Loucy (cell line): ENCODE results near the gene PLPP3.
"Not testable (repeated sequence)": the region's sequence is repeated elsewhere in the genome, so short reads cannot be mapped to it uniquely, and the experiment has no call there.

ENCODE experiments used
- CTCF ChIP-seq: fragments of 200-600 bp; sonication (generic); conservative IDR thresholded peaks from 2 replicates; pipeline ENCODE4 v1.5.1; 2014; ENCODE audit warnings: mild to moderate bottlenecking, antibody characterized with exemption, low read length
- EZH2phosphoT487 ChIP-seq: fragments of 200-600 bp; IDR thresholded peaks from 2 replicates; pipeline ENCODE4 v1.6.1; 2018; ENCODE audit warnings: antibody characterized with exemption, mild to moderate bottlenecking, moderate library complexity, borderline replicate concordance

DNA sequence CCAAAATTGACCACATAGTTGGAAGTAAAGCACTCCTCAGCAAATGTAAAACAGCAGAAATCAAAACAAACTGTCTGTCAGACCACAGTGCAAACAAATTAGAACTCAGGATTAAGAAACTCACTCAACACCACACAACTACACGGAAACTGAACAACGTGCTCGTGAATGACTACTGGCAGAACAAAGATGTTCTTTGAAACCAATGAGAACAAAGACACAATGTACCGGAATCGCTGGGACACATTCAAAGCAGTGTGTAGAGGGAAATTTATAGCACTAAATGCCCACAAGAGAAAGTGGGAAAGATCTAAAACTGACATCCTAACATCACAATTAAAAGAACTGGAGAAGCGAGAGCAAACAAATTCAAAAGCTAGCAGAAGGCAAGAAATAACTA lies 31.4 kb upstream of the PLPP3 start:
- TF ChIP-seq CTCF, EZH2phosphoT487: not testable (repeated sequence)
